Medulla oblongata (tissue), 1 donor: ENCODE measurements around the gene PDE1C.

Experiments
- DNase-seq: peaks from one replicate; pipeline ENCODE4 v3.0.0-alpha.2; 2015; ENCODE audit errors: extremely low spot score

The PDE1C gene

GRCh38 chr7:31892099-31892829 lies 177.9 kb downstream of the PDE1C start:
- DNase-seq = no peak

GRCh38 chr7:31890766-31891165 lies 179.4 kb downstream of the PDE1C start:
- no peak for DNase-seq

- peak; percentile 78 for DNase-seq
These were observed 180.0 kb downstream of the PDE1C start for GRCh38 chr7:31890198-31890597.

- DNase-seq = no peak
These were observed 183.2 kb downstream of the PDE1C start for GRCh38 chr7:31887006-31887405.

GRCh38 chr7:31885171-31885570 lies 185.0 kb downstream of the PDE1C start:
- peak; percentile 22 for DNase-seq

GRCh38 chr7:31883761-31884164 lies 186.4 kb downstream of the PDE1C start:
- peak; percentile 87 for DNase-seq

GRCh38 chr7:31882187-31882586 lies 188.0 kb downstream of the PDE1C start:
- peak; percentile 66 for DNase-seq

GRCh38 chr7:31878875-31879274 lies 191.3 kb downstream of the PDE1C start:
- DNase-seq = no peak

- peak; percentile 70 for DNase-seq
These were observed 194.8 kb downstream of the PDE1C start for GRCh38 chr7:31875424-31875823.

- no peak for DNase-seq
These were observed 195.4 kb downstream of the PDE1C start for GRCh38 chr7:31874631-31875386.

GRCh38 chr7:31873816-31874597 lies 196.2 kb downstream of the PDE1C start:
- DNase-seq = no peak

GRCh38 chr7:31872545-31873370 lies 197.4 kb downstream of the PDE1C start:
- DNase-seq = no peak

GRCh38 chr7:31864646-31865045 lies 205.6 kb downstream of the PDE1C start:
- no peak for DNase-seq

- no peak for DNase-seq
These were observed 209.3 kb downstream of the PDE1C start for GRCh38 chr7:31860925-31861324.

- DNase-seq = no peak
These were observed 212.2 kb downstream of the PDE1C start for GRCh38 chr7:31858055-31858454.

- DNase-seq = peak; percentile 73
These were observed 213.0 kb downstream of the PDE1C start for GRCh38 chr7:31857172-31857571.

- no peak for DNase-seq
These were observed 213.9 kb downstream of the PDE1C start for GRCh38 chr7:31856337-31856736.

GRCh38 chr7:31855530-31855929 lies 214.7 kb downstream of the PDE1C start:
- no peak for DNase-seq

GRCh38 chr7:31853380-31853779 lies 216.8 kb downstream of the PDE1C start:
- DNase-seq = no peak

GRCh38 chr7:31852462-31852861 lies 217.7 kb downstream of the PDE1C start:
- no peak for DNase-seq

- no peak for DNase-seq
These were observed 219.1 kb downstream of the PDE1C start for GRCh38 chr7:31851119-31851518.

- no peak for DNase-seq
These were observed 219.6 kb downstream of the PDE1C start for GRCh38 chr7:31850601-31851000.
